Trophoblast cell (in vitro differentiated cells and primary cell): ENCODE data around the gene MAGED4.
"Not testable (repeated sequence)": the region's sequence is repeated elsewhere in the genome, so short reads cannot be mapped to it uniquely, and the experiment has no call there.

ENCODE experiments used
- DNase-seq, 2 donors: peaks; one replicate each; pipeline ENCODE4 v3.0.0-alpha.2; 2016
- H2AFZ ChIP-seq: 2 replicates; pipeline ENCODE4 v1.6.1; 2013; ENCODE audit warnings: low read length, moderate library complexity, mild to moderate bottlenecking; ENCODE audit not compliant: insufficient read depth, poor library complexity
- H2AK5ac ChIP-seq: 2 replicates; pipeline ENCODE4 v1.6.1; 2013; ENCODE audit warnings: mild to moderate bottlenecking, low read length
- H2BK120ac ChIP-seq: 2 replicates; pipeline ENCODE4 v1.6.1; 2013; ENCODE audit warnings: low read length, mild to moderate bottlenecking, moderate library complexity; ENCODE audit not compliant: insufficient read depth, poor library complexity
- H2BK12ac ChIP-seq: 2 replicates; pipeline ENCODE4 v1.6.1; 2013; ENCODE audit warnings: mild to moderate bottlenecking, low read length, moderate library complexity
- H2BK5ac ChIP-seq: 2 replicates; pipeline ENCODE4 v1.6.1; 2013; ENCODE audit warnings: low read length, low read depth, moderate library complexity, mild to moderate bottlenecking; ENCODE audit not compliant: poor library complexity
- H3K14ac ChIP-seq: 2 replicates; pipeline ENCODE4 v1.6.1; 2013; ENCODE audit warnings: mild to moderate bottlenecking, low read length
- H3K18ac ChIP-seq: 2 replicates; pipeline ENCODE4 v1.6.1; 2013; ENCODE audit warnings: mild to moderate bottlenecking, low read length
- H3K23ac ChIP-seq: 2 replicates; pipeline ENCODE4 v1.6.1; 2013; ENCODE audit warnings: low read length
- H3K27ac ChIP-seq: 2 replicates; pipeline ENCODE4 v1.5.1; 2013; ENCODE audit warnings: low read depth, mild to moderate bottlenecking, inconsistent platforms, low read length, moderate library complexity
- H3K27me3 ChIP-seq: 2 replicates; pipeline ENCODE4 v1.6.1; 2013; ENCODE audit warnings: inconsistent platforms, mild to moderate bottlenecking, low read length, moderate library complexity; ENCODE audit not compliant: insufficient read depth
- H3K36me3 ChIP-seq, 2 experiments: 1 replicate in 1 of 2; 2 replicates in 1 of 2; pipeline ENCODE4 v1.6.1; 2013; ENCODE audit warnings: low read length in 2 of 2, mild to moderate bottlenecking in 2 of 2, moderate library complexity in 1 of 2; ENCODE audit not compliant: insufficient read depth in 2 of 2, control insufficient read depth in 1 of 2
- H3K4ac ChIP-seq: 2 replicates; pipeline ENCODE4 v1.6.1; 2013; ENCODE audit warnings: low read depth, mild to moderate bottlenecking, low read length, moderate library complexity
- H3K4me1 ChIP-seq, 2 experiments: 1 replicate in 1 of 2; 2 replicates in 1 of 2; pipeline ENCODE4 v1.6.1; 2013; ENCODE audit warnings: low read length in 2 of 2, mild to moderate bottlenecking in 2 of 2, moderate library complexity in 1 of 2; ENCODE audit not compliant: insufficient read depth in 2 of 2, control insufficient read depth in 1 of 2
- H3K4me2 ChIP-seq: 2 replicates; pipeline ENCODE4 v1.6.1; 2013; ENCODE audit warnings: inconsistent platforms, mild to moderate bottlenecking, low read length, moderate library complexity
- H3K4me3 ChIP-seq: 2 replicates; pipeline ENCODE4 v1.5.1; 2013; ENCODE audit warnings: mild to moderate bottlenecking, low read depth, low read length, inconsistent platforms
- H3K79me1 ChIP-seq: one replicate; pipeline ENCODE4 v1.6.1; 2013; ENCODE audit warnings: low read length
- H3K79me2 ChIP-seq: 2 replicates; pipeline ENCODE4 v1.6.1; 2013; ENCODE audit warnings: low read length, mild to moderate bottlenecking; ENCODE audit not compliant: control insufficient read depth, insufficient read depth, poor library complexity
- H3K9ac ChIP-seq: 2 replicates; pipeline ENCODE4 v1.6.1; 2013; ENCODE audit warnings: mild to moderate bottlenecking, low read length
- H3K9me3 ChIP-seq: 2 replicates; pipeline ENCODE4 v1.6.1; 2013; ENCODE audit warnings: low read depth, mild to moderate bottlenecking, control low read depth, inconsistent platforms, low read length; ENCODE audit not compliant: insufficient read depth
- H4K12ac ChIP-seq: 2 replicates; pipeline ENCODE4 v1.6.1; 2013; ENCODE audit warnings: low read depth, mild to moderate bottlenecking, low read length, moderate library complexity
- H4K8ac ChIP-seq: 2 replicates; pipeline ENCODE4 v1.6.1; 2013; ENCODE audit warnings: low read depth, mild to moderate bottlenecking, low read length, moderate library complexity
- H4K91ac ChIP-seq: one replicate; pipeline ENCODE4 v1.6.1; 2013; ENCODE audit warnings: low read depth, mild to moderate bottlenecking, low read length, moderate library complexity
- WGBS: extraction: QIAGEN DNeasy Blood & Tissue Kit; methylation state at CpG from one replicate; pipeline ENCODE4 v1.1.7; 2013; ENCODE audit warnings: missing lambda C conversion rate; ENCODE audit not compliant: insufficient read length, insufficient coverage; ENCODE audit errors: extremely low coverage; 5-methylcytosine and 5-hydroxymethylcytosine counted together

Gene MAGED4

GRCh38 chrX:52211405-52211804, 26.7 kb downstream of the MAGED4 start:
- not testable (repeated sequence) for H3K18ac ChIP-seq, H2AFZ ChIP-seq, DNase-seq, H2AK5ac ChIP-seq, H3K36me3 ChIP-seq, H3K4ac ChIP-seq, H3K4me3 ChIP-seq, H2BK120ac ChIP-seq, H3K79me1 ChIP-seq, H4K91ac ChIP-seq, H3K9ac ChIP-seq, H3K27me3 ChIP-seq, H3K79me2 ChIP-seq, H3K4me1 ChIP-seq, H3K27ac ChIP-seq, H4K12ac ChIP-seq, H3K9me3 ChIP-seq, H2BK12ac ChIP-seq, H4K8ac ChIP-seq, H2BK5ac ChIP-seq, H3K23ac ChIP-seq, H3K14ac ChIP-seq, H3K4me2 ChIP-seq
- no CpG with 5 or more reads among the region's 6 CpGs for WGBS

- Histone ChIP-seq H3K9ac (no peak overlapping the region), H4K91ac (no peak overlapping the region), H2AK5ac (no peak overlapping the region), H2BK120ac (no peak overlapping the region), H3K27me3 (no peaks in the 10 kb centered on the region), H3K36me3 (no peaks in the 10 kb centered on the region), H2AFZ (no peak overlapping the region), H3K23ac (no peak overlapping the region), H3K27ac (no peak overlapping the region), H3K18ac (no peak overlapping the region), H3K79me2 (no peaks in the 10 kb centered on the region), H3K4me1 (no peaks in the 10 kb centered on the region), H3K79me1 (no peaks in the 10 kb centered on the region), H3K4me2 (no peak overlapping the region), H3K4ac (no peak overlapping the region), H2BK12ac (no peak overlapping the region), H3K4me3 (no peak overlapping the region), H4K12ac (no peak overlapping the region), H2BK5ac (no peak overlapping the region), H3K14ac (no peak overlapping the region), H4K8ac (no peak overlapping the region), H3K9me3 (no peaks in the 10 kb centered on the region)
- no peak for DNase-seq
- no CpG with 5 or more reads among the region's 3 CpGs for WGBS
These were observed 28.6 kb downstream of the MAGED4 start for GRCh38 chrX:52213276-52213675.

GRCh38 chrX:52216541-52216940, 31.9 kb downstream of the MAGED4 start:
- H4K8ac ChIP-seq, result no peak overlapping the region
- H3K23ac ChIP-seq, result no peak overlapping the region
- no peak overlapping the region for H4K12ac ChIP-seq
- no peak overlapping the region for H3K14ac ChIP-seq
- no CpG with 5 or more reads among the region's 3 CpGs for WGBS
- no peak overlapping the region for H3K4me3 ChIP-seq
- H3K27ac ChIP-seq, result no peak overlapping the region
- H3K27me3 ChIP-seq, result no peaks in the 10 kb centered on the region
- H3K4me2 ChIP-seq, result no peak overlapping the region
- H3K9me3 ChIP-seq, result no peaks in the 10 kb centered on the region
- H3K79me1 ChIP-seq, result no peaks in the 10 kb centered on the region
- H2BK120ac ChIP-seq, result no peak overlapping the region
- no peak for DNase-seq
- no peak overlapping the region for H2BK5ac ChIP-seq
- H3K9ac ChIP-seq, result no peak overlapping the region
- H3K4me1 ChIP-seq, result no peaks in the 10 kb centered on the region
- no peak overlapping the region for H2AK5ac ChIP-seq
- H3K79me2 ChIP-seq, result no peaks in the 10 kb centered on the region
- no peak overlapping the region for H3K4ac ChIP-seq
- no peak overlapping the region for H4K91ac ChIP-seq
- H2BK12ac ChIP-seq, result no peak overlapping the region
- no peak overlapping the region for H2AFZ ChIP-seq
- H3K18ac ChIP-seq, result no peak overlapping the region
- H3K36me3 ChIP-seq, result no peaks in the 10 kb centered on the region

GRCh38 chrX:52217494-52218160, 32.9 kb downstream of the MAGED4 start:
- H3K27ac ChIP-seq, result no peak overlapping the region

More at GRCh38 chrX:52217494-52218160, 32.9 kb downstream of the MAGED4 start:
- no peaks in the 10 kb centered on the region for H3K79me1 ChIP-seq
- H3K36me3 ChIP-seq, result no peaks in the 10 kb centered on the region
- no peaks in the 10 kb centered on the region for H3K27me3 ChIP-seq
- H3K4me3 ChIP-seq, result no peak overlapping the region
- no peak overlapping the region for H3K4ac ChIP-seq
- no peak for DNase-seq
- H2AFZ ChIP-seq, result no peak overlapping the region
- no peaks in the 10 kb centered on the region for H3K4me1 ChIP-seq
- no peak overlapping the region for H3K9ac ChIP-seq
- H3K18ac ChIP-seq, result no peak overlapping the region
- H4K8ac ChIP-seq, result no peak overlapping the region
- WGBS, result no CpG with 5 or more reads among the region's 2 CpGs
- H2AK5ac ChIP-seq, result no peak overlapping the region
- H2BK5ac ChIP-seq, result no peak overlapping the region
- no peak overlapping the region for H3K14ac ChIP-seq
- no peak overlapping the region for H2BK120ac ChIP-seq
- H4K12ac ChIP-seq, result no peak overlapping the region
- H4K91ac ChIP-seq, result no peak overlapping the region
- H3K23ac ChIP-seq, result no peak overlapping the region
- no peaks in the 10 kb centered on the region for H3K9me3 ChIP-seq
- H2BK12ac ChIP-seq, result no peak overlapping the region
- no peaks in the 10 kb centered on the region for H3K79me2 ChIP-seq
- no peak overlapping the region for H3K4me2 ChIP-seq
